K562 (cell line): ENCODE data around the gene ANKLE1. TPM values are rescaled to one million over a fixed set of nuclear protein-coding genes. Genes with fewer than 3 reads are reported as not detected.
A peak's percentile ranks its signal among the peaks of the same experiment; 100 is the strongest.

Experiments
- CBX2 ChIP-seq: fragments of 200-600 bp; sonication (generic); IDR thresholded peaks from one replicate; pipeline ENCODE4 v1.6.1; 2012; ENCODE audit warnings: mild to moderate bottlenecking, low read length, inconsistent platforms; ENCODE audit not compliant: insufficient read depth, poor library complexity, severe bottlenecking
- DIDO1 ChIP-seq: fragments of 450-650 bp; IDR thresholded peaks from 2 replicates; pipeline ENCODE4 v1.6.1; 2016; ENCODE audit warnings: low read depth, missing biosample characterization, missing genetic modification characterization
- ELK3 ChIP-seq: fragments of 450-650 bp; formaldehyde crosslinking; IDR thresholded peaks from 2 replicates; pipeline ENCODE4 v1.4.0; 2020; ENCODE audit warnings: mild to moderate bottlenecking
- FOXK1 ChIP-seq: sonication (generic); formaldehyde crosslinking; IDR thresholded peaks from 2 replicates; pipeline ENCODE4 v1.8.0; 2022; ENCODE audit warnings: missing genetic modification reagents, mild to moderate bottlenecking, borderline replicate concordance
- GABPA ChIP-seq: fragments of 200-800 bp; sonication (Bioruptor generic); conservative IDR thresholded peaks from 2 replicates; pipeline ENCODE4 v1.6.1; 2016; ENCODE audit warnings: low read depth, missing genetic modification characterization, missing compliant biosample characterization
- GATA2 ChIP-seq: sonication (generic); formaldehyde crosslinking; IDR thresholded peaks from 2 replicates; pipeline ENCODE4 v1.4.0; 2020; ENCODE audit warnings: mild to moderate bottlenecking, missing genetic modification reagents
- GATAD2B ChIP-seq: fragments of 450-650 bp; IDR thresholded peaks from 2 replicates; pipeline ENCODE4 v1.6.1; 2017; ENCODE audit warnings: mild to moderate bottlenecking, borderline replicate concordance
- HCFC1 ChIP-seq: IDR thresholded peaks from 2 replicates; pipeline ENCODE4 v1.6.1; 2012; ENCODE audit warnings: low read depth, low read length, improper control_type of control experiment
- MAZ ChIP-seq, 2 experiments: fragments of 450-650 bp in 1 of 2; sonication (generic) in 1 of 2; formaldehyde crosslinking; IDR thresholded peaks in 1 of 2; conservative IDR thresholded peaks in 1 of 2; 2 replicates each; pipeline versions ENCODE4 v1.4.0 to v1.5.0; 2020; ENCODE audit warnings: mild to moderate bottlenecking in 1 of 2, missing genetic modification reagents in 1 of 2
- MECOM ChIP-seq: fragments of 250-450 bp; sonication (Bioruptor Pico); IDR thresholded peaks from 2 replicates; pipeline ENCODE4 v1.8.0; 2022; ENCODE audit warnings: inconsistent platforms
- NONO ChIP-seq, 2 experiments: fragments of 200-400 bp in 1 of 2; fragments of 450-650 bp in 1 of 2; formaldehyde crosslinking in 1 of 2; IDR thresholded peaks; 2 replicates each; pipeline ENCODE4 v1.6.1; 2017; ENCODE audit warnings: low read depth in 2 of 2, mild to moderate bottlenecking in 2 of 2, moderate library complexity in 2 of 2, low read length in 1 of 2
- NR0B1 ChIP-seq: fragments of 450-650 bp; IDR thresholded peaks from one replicate; pipeline ENCODE4 v1.6.1; 2018; ENCODE audit warnings: mild to moderate bottlenecking, moderate library complexity; ENCODE audit not compliant: partially characterized antibody
- POLR2A ChIP-seq: fragments of 450-650 bp; conservative IDR thresholded peaks from 2 replicates; pipeline ENCODE4 v1.6.1; 2016
- POLR2AphosphoS5 ChIP-seq: IDR thresholded peaks from 2 replicates; pipeline ENCODE4 v1.6.1; 2011; ENCODE audit warnings: mild to moderate bottlenecking, low read depth, low read length, moderate library complexity; ENCODE audit not compliant: control insufficient read depth, insufficient read depth
- SIN3A ChIP-seq, 2 experiments: fragments of 150-350 bp in 1 of 2; IDR thresholded peaks; 2 replicates each; pipeline ENCODE4 v1.6.1; 2011 to 2016; ENCODE audit warnings: borderline replicate concordance in 2 of 2, low read depth in 2 of 2, low read length in 2 of 2, mild to moderate bottlenecking in 2 of 2, moderate library complexity in 2 of 2; ENCODE audit not compliant: control insufficient read depth in 1 of 2
- TCF15 ChIP-seq: fragments of 250-450 bp; sonication (Bioruptor Pico); IDR thresholded peaks from 2 replicates; pipeline ENCODE4 v1.8.0; 2022; ENCODE audit warnings: moderate library complexity, mild to moderate bottlenecking, inconsistent platforms
- THAP7 ChIP-seq: fragments of 250-450 bp; sonication (Bioruptor Pico); IDR thresholded peaks from 2 replicates; pipeline ENCODE4 v1.5.0; 2021
- ZFP36 ChIP-seq: fragments of 150-350 bp; IDR thresholded peaks from 2 replicates; pipeline ENCODE4 v1.6.1; 2018; ENCODE audit warnings: low read length, low read depth; ENCODE audit not compliant: partially characterized antibody
- ZNF23 ChIP-seq: fragments of 250-450 bp; sonication (Bioruptor Pico); IDR thresholded peaks from 2 replicates; pipeline ENCODE4 v1.4.0; 2020; ENCODE audit warnings: mild to moderate bottlenecking
- ZNF395 ChIP-seq: fragments of 200-800 bp; sonication (Bioruptor generic); IDR thresholded peaks from 2 replicates; pipeline ENCODE4 v1.6.1; 2017; ENCODE audit warnings: missing genetic modification characterization, missing compliant biosample characterization
- ZNF766 ChIP-seq: fragments of 200-800 bp; sonication (Bioruptor generic); conservative IDR thresholded peaks from 2 replicates; pipeline ENCODE4 v1.6.1; 2016; ENCODE audit warnings: missing genetic modification characterization, missing compliant biosample characterization
- ZSCAN32 ChIP-seq: fragments of 450-650 bp; formaldehyde crosslinking; IDR thresholded peaks from 2 replicates; pipeline ENCODE4 v1.4.0; 2020; ENCODE audit warnings: mild to moderate bottlenecking, moderate library complexity
- polyA plus RNA-seq, 8 experiments: library from polyadenylated mRNA; depleted of rRNA in 4 of 8; stranded (reverse) in 5 of 8; unstranded in 3 of 8; fragments of >200 nt; fragmentation: Nextera tagmentation in 2 of 8; fragmentation: Illumina TruSeq in 1 of 8; extraction: Ambion mirVana in 2 of 8; extraction: Trizol in 1 of 8; gene quantifications; 2 replicates each; pipeline versions ENCODE4 v1.2.1 to v1.2.3, GENCODE V29; 2011 to 2014; ENCODE audit warnings: inconsistent platforms in 1 of 8, missing spikeins in 1 of 8
- total RNA-seq, 7 experiments: library from RNA; depleted of rRNA in 6 of 7; stranded (reverse); fragments of >200 nt in 6 of 7; fragmentation: Illumina TruSeq in 2 of 7; extraction: Trizol in 2 of 7; gene quantifications; 2 replicates each; pipeline versions ENCODE4 v1.2.1 to v1.2.3, GENCODE V29; 2011 to 2021; ENCODE audit warnings: low replicate concordance in 1 of 7

The ANKLE1 gene
- total and polyA plus RNA-seq, 9 of the 15 experiments (the other 6 are each of a cell fraction or from before 2014, with no cell fraction given) = 0.63 to 9.2 (median 2.9) TPM

GRCh38 chr19:17235971-17236777, 45.5 kb upstream of the ANKLE1 start (continued):
- no peak for TF ChIP-seq CBX2
- TF ChIP-seq DIDO1 (tag) = no peak
- no peak for TF ChIP-seq ZNF23 (CRISPR knock-in tag)
- peak; percentile 87 for TF ChIP-seq ZFP36
- TF ChIP-seq NR0B1 = no peak
- TF ChIP-seq ELK3 (CRISPR knock-in tag) = no peak
- 0 out of 2 replicates have a peak, but pooled peaks have one; percentile 8 for TF ChIP-seq GATAD2B
- 0 out of 2 replicates have a peak, but pooled peaks have one; percentile 56 for TF ChIP-seq POLR2AphosphoS5
- no peak for TF ChIP-seq FOXK1 (CRISPR knock-in tag)
- TF ChIP-seq ZNF395 (CRISPR knock-in tag) = peak; percentile 64; the same call in 1 of the 2 replicates
- TF ChIP-seq GATA2 (CRISPR knock-in tag) = no peak
- no peak for TF ChIP-seq ZSCAN32 (CRISPR knock-in tag)
- TF ChIP-seq HCFC1 = no peak
- TF ChIP-seq MECOM = no peak
- TF ChIP-seq NONO (IDR thresholded peaks at IDR 0.05; ENCODE audit: low read depth in 2 of 2, low read length in 1 of 2) = 0 out of 4 replicates have a peak, but pooled peaks have one; percentile 4 to 28
- 0 out of 2 replicates have a peak, but pooled peaks have one; percentile 1 for TF ChIP-seq ZNF766 (CRISPR knock-in tag)
- no peak for TF ChIP-seq SIN3A (IDR thresholded peaks at IDR 0.05; ENCODE audit: borderline replicate concordance in 2 of 2, control insufficient read depth in 1 of 2, low read depth in 2 of 2, low read length in 2 of 2)
- no peak for TF ChIP-seq TCF15 (CRISPR knock-in tag)
- no peak for TF ChIP-seq MAZ (CRISPR knock-in tag; conservative IDR thresholded peaks at IDR 0.05 in 1 of 2, IDR thresholded peaks at IDR 0.05 in 1 of 2)
- peak; percentile 63 for TF ChIP-seq GABPA
- TF ChIP-seq POLR2A = 0 out of 2 replicates have a peak, but pooled peaks have one; percentile 39
- TF ChIP-seq THAP7 = no peak
